RKO (cell line): ENCODE results near the gene CLSTN2.
A peak's percentile ranks its signal among the peaks of the same experiment; 100 is the strongest.

Experiments used
- DNase-seq: peaks from one replicate; pipeline ENCODE4 v3.0.0-alpha.2; 2016; ENCODE audit warnings: low spot score

Gene CLSTN2

DNA sequence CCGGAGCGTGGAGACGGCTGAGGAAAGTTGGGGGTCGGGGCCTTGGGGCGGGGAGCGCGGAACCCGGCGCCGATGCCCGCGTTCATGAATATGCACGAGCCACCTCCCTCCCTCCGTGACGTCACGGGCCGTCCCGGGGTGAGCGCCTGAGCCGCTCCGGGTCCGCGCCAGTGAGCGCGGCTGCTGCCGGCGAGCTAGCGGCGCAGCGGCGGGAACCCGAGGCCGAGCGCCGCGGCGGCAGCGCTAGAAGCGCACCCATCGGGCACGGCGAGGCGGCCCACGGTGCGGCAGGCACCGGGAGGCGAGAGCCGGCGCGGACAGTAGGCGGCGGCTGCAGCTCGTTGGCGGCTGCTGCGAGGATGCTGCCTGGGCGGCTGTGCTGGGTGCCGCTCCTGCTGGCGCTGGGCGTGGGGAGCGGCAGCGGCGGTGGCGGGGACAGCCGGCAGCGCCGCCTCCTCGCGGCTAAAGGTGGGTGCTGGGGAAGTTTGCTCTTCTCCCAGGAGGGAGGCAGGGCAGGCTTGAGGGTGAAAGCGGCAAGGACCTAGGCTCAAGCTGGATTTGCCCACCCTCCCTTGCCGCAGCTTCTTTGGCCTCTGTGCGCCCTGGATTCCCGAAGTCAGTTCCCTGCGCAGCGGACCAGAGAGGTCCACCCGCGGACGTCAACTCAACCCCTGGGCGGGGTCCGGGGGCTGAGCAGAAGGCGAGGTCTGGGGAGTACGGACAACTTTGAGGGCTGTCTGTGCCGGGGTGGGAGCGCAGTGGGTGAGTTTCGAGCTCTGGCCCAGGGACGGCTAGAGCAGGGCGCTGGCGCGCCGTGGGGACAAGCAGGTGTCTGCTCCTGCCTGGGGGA is at the start of gene CLSTN2:
TSS of gene CLSTN2 (plus strand) at position 170 of the 850 bp plus-strand sequence.
- no peak for DNase-seq

DNA sequence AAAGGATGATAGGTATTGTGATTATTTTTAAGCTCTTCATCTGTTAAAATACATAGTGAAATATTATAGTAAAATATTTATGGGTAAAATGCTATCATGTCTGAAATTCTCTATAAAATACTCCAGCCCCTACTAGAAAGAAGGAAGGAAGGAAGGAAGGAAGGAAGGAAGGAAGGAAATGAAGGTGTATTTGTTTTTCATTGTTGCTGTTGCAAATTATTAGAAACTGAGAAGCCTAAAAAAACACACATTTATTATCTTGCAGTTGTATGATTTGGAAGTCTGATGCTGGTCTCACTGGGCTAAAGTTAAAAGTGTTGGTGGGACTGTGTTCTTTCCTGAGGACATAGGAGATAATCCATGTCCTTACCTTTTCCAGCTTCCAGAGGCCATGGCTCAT is 47.6 kb upstream of the CLSTN2 start:
- no peak for DNase-seq

DNA sequence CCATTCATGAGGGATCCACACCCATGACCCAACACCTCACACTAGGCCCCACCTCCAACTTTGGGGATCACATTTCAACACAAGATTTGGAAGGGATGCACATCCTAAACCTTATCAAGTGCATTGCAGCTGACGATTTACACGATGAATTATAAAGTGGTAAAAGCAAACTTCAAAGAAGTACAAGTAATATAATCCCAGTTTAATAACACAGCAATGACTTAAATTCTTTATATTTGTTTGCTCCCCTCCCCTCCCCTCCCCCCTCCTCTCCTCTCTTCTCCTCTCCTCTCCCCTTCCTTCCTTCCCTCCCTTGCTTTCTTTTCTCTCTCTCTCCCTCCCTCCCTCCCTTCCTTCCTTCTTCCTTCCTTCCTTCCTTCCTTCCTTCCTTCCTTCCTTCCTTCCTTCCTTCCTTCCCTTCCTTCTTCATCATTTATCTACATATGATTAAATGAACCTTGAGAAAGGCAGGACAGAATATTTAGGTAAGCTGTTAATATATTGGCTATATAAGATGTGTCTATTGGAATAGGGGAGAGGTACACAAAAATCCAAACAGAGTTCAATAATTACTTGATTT is 46.3 kb upstream of the CLSTN2 start:
- DNase-seq, result no peak

- no peak for DNase-seq
These were observed 41.6 kb upstream of the CLSTN2 start for GRCh38 chr3:139893267-139893962.

- no peak for DNase-seq
These were observed 40.9 kb upstream of the CLSTN2 start for GRCh38 chr3:139893963-139894642.

- DNase-seq, result no peak
These were observed 40.4 kb upstream of the CLSTN2 start for GRCh38 chr3:139894643-139894989.

- no peak for DNase-seq
These were observed 37.2 kb upstream of the CLSTN2 start for GRCh38 chr3:139897759-139898158.

DNA sequence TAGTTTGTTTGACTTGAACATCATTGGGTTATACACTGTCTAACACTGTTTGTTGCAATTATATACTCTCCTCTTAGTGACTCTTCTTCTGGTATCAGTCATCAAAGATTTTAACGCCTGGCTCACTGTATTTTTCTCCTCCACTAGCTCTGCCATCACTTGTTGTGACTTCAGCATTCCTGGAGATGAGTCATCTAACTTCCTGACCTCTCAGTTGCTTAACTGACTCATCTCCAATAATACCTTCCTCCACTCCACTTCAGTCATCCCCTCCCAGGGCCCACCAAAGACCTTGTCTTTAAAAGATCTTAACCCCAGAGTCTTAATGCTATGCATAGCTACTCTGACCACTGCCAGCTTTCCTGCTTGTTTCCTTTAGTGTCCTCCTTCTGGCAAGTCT is 28.6 kb upstream of the CLSTN2 start:
- peak; percentile 89 for DNase-seq

DNA sequence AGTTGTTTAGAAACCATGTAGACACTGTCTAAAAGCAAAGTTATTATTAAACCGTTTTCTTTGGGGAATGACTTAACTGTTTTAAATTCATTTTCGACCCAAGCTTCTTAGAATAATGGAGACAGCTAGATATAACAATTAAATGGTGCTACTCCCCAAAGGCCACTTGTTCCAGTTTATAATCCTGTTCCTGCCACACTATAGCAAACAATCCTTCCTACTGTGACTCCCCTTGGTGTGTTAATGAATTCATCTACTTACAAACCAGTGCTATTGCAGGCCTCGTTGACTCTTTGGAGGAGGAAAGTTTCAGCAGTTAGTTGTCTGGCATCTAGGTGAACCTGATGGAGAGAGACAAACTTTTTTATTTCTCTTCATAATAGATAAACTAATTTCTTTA is 25.2 kb upstream of the CLSTN2 start:
- no peak for DNase-seq

DNA sequence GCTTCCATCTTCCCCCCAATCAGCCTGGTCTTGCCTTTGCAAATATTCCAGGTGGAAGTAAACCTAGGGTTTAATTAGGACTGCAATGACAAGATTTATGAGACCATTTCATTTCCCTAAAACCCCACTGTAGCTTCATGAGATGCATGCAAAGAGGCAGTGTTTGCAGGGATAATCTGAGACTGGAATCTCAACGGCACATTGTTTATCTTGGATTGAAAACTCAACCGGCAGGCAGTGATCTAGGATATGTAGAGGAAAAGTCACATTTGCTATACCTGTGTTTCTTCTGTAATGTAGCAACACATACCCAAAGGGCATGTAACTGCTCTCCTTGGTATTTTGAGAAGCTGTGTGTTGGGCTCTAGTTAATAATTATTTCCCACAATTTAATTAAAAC is 18.7 kb upstream of the CLSTN2 start:
- no peak for DNase-seq

GRCh38 chr3:139917226-139917785 is 17.7 kb upstream of the CLSTN2 start:
- DNase-seq, result no peak

- DNase-seq, result no peak
These were observed 6.1 kb upstream of the CLSTN2 start for GRCh38 chr3:139928708-139929505.

GRCh38 chr3:139930211-139930610 is 4.8 kb upstream of the CLSTN2 start:
- no peak for DNase-seq

GRCh38 chr3:139933766-139934165 is 1.2 kb upstream of the CLSTN2 start:
- DNase-seq, result no peak

GRCh38 chr3:139934613-139935015 is 371 bp upstream of the CLSTN2 start:
- no peak for DNase-seq

- no peak for DNase-seq
These were observed 1.2 kb downstream of the CLSTN2 start for GRCh38 chr3:139935866-139936817.

DNA sequence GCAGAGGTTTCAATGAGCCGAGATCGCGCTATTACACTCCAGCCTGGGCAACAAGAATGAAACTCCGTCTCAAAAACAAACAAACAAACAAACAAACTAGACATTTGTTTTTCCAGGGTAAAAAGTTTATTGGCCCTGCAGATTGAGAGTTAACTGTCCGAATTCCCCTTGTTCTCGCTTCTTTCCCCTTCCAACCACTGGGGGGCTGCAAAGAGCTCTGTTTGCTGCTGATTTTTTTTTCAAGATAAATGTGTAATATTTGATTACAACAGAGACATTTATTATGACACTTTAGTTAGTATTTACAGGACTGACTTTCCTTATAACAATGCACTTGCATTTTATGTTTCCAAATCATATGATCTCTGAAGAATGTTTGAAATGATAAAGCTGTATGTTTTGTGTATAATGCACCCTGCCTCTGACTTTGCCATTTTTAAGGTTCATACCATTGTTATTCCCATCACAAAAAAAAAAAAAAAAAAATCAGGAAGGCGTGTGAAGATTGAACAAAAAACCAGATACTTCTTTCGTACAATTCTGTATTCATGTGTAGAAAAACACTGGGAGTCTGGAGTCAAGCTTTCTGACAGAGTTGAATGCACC is 2.8 kb downstream of the CLSTN2 start:
- peak; percentile 55 for DNase-seq

DNA sequence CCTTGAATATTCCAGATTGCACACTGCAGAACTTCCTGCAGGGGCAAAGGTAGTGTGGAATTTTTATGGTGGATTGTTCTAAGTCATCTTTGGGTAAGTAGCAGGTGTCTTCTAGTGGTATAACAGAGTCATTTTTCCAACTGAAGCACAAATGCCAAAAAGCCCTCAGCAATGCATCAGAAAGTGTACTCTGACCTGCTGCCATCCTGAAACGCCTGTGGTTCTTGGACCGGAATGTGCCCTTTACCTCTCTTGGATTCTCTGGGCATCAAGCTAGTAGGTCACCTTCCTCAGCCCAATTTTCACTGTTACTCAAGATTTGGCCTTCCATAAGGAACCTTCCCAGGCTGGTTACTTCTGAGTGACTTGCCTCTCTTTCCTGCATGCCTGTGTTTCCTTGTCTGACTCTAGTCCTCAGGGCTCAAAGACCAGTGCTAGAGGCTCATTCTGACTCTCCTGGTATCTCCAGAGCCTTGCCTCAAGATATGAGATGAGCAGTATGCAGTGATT is 4.8 kb downstream of the CLSTN2 start:
- no peak for DNase-seq

- DNase-seq, result no peak
These were observed 5.6 kb downstream of the CLSTN2 start for GRCh38 chr3:139940622-139941021.

DNA sequence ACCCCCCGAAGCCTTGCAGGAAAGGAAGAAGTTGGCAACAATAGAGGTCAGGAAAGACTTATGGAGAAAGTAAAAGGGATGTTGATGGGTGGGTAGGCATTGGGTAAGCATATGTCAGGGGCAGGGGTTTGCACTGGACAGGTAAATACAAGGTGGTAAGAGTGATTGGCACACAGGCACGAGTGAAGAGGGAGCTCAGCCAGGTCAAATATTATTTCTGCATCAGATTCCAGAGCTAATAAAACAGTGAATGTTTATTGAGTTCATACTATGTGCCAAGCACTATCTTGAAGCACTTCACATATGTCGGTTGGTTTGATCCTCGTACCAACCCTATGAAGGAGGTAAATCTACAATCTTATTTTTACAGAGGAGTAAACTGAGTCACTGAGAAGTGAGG is 6.6 kb downstream of the CLSTN2 start:
- DNase-seq, result no peak
